GM18951 (cell line): ENCODE data around the gene NOSTRIN.

Experiments
- POLR2A ChIP-seq: IDR thresholded peaks from 4 replicates; pipeline ENCODE4 v1.6.1; 2011; ENCODE audit warnings: mild to moderate bottlenecking; ENCODE audit not compliant: insufficient read length, insufficient read depth; ENCODE audit errors: extremely low read depth
- in situ Hi-C: fragments of 300-500 bp; cut with MboI; formaldehyde crosslinking; loops from one replicate; pipeline ENCODE4 v1.12.0; 2022; ENCODE audit warnings: low sequenced_read_pairs, mixed read lengths, inconsistent platforms; ENCODE audit not compliant: unreplicated experiment

NOSTRIN gene

DNA sequence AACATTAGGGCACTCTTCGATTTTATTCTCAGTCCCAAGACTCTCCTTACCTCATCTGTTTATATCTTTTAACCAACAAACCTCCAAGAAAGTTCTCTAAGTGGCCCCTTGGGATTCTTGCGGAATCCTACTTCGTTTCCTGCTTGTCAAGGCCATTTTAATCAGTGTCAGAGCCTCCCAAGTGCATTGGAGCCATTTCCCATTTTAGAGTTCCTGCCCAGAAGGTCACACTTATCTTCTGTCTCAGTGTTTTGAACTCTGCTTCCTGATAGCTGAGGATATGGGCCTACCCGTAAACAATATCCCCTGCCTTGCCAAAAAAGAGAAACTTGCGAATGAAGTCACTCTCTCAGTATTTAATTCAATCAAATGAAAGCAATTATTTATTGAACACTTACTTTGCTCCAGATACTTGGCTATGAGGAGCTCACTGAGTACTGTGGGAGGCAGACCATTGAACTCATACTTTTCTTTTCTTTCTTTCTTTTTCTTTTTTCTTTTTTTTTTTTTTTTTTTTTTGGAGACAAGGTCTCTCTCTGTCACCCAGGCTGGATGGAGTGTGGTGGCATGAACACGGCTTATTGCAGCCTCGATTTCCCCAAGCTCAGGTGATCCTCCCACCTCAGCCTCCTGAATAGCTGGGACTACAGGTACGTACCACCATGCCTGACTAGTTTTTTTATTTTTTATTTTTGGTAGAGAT lies 5.7 kb upstream of the NOSTRIN start:
- no peak for TF ChIP-seq POLR2A
- in situ Hi-C loops = no loop called here

DNA sequence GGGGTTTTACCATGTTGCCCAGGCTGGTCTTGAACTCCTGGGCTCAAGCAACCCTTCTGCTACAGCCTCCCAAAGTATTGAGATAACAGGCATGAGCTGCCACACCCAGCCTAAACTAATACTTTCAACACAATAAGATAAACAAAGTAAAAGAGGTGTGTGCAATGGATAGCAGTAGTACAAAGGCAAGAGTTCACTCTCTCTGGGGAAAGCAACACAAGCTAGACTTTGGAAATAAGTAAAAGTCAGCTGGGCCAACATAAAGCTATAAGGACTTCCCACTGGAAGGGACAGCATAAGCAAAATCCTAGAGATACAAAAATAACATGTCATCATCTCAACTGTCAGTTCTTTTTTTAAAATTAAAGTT lies 5.2 kb upstream of the NOSTRIN start:
- in situ Hi-C loops = no loop called here
- TF ChIP-seq POLR2A = no peak

DNA sequence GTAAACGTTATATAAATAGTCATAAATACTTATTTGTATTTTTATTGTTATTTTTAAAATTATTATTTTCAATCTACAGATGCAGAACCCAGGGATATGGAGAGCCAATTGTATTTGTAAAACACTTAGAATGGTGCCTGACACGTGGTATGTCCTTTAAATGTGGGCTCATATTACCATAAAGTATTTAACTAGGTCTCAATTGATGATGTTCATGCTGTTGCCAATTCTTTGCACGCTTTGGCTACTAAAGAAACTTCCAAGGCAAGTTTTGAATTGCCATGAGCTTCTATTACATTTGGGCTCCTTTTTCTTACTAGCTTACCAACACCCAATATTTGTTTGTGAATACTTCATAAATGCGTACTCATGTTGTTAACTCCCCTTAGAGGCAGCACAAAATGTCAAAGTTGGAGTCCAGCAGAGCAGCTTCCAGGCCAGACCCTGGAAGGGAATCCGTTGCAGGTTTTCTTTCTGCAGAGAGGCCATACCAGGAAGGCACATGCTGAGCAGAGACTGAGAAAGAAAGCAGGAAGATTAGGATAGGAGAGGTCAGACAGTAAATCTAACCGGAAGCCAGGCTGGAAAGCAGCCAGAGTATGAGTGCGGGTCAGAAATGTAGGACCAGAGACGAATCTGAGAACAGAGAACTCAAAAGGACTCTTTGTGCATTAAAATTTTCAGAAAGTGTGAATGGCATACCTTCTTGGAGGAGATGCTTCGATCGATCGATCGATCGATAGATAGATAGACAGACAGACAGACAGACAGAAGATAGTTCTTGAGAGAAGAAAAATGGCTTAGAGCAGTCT lies 4.2 kb upstream of the NOSTRIN start:
- in situ Hi-C loops = no loop called here

DNA sequence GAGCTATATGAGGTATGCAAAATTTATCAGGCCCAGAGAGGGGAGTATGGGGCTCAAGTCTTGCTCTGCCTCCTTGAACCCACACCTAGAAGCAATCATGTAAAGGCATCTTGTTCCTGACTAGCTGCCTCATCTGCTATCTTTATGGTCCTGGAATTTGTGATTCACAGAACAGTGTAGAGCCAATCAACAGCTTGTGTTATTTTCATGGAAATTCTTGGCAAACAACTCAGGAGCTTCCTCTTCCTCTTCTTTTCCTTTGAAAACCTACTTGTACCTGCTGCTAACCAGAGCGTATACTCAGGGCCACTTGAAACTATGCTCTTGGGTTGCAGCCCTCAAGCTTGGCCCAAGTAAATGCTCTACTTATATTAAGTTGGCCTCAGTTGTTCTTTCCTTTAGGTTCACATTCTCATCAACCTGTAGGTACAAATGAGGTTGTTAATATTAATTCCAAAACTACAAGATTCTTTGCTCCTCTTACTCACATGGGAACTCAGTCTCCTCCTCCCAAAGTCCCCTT lies 3.5 kb upstream of the NOSTRIN start:
- TF ChIP-seq POLR2A = no peak
- in situ Hi-C loops = no loop called here

More for the DNA sequence above, 4.2 kb upstream of the NOSTRIN start:
- TF ChIP-seq POLR2A = no peak

DNA sequence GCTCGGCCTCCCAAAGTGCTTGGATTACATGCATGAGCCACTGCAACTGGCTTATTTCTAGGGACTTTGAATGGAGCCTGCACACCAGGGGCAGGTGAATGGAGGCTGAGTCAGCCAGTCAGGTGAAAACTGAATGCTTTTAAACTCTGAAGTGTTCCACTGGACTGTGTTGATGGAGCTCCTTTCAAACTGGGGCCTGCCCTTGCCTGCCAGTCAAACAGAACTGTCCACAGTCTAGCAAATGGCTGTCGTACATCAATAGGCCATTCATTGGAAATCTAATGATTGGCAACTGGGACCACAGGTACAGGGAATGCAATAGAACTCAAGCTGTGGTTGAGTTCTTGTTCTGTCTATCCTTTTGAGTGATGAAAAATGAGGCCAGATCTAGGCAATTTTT lies 966 bp upstream of the NOSTRIN start:
- in situ Hi-C loops = no loop called here
- no peak for TF ChIP-seq POLR2A

DNA sequence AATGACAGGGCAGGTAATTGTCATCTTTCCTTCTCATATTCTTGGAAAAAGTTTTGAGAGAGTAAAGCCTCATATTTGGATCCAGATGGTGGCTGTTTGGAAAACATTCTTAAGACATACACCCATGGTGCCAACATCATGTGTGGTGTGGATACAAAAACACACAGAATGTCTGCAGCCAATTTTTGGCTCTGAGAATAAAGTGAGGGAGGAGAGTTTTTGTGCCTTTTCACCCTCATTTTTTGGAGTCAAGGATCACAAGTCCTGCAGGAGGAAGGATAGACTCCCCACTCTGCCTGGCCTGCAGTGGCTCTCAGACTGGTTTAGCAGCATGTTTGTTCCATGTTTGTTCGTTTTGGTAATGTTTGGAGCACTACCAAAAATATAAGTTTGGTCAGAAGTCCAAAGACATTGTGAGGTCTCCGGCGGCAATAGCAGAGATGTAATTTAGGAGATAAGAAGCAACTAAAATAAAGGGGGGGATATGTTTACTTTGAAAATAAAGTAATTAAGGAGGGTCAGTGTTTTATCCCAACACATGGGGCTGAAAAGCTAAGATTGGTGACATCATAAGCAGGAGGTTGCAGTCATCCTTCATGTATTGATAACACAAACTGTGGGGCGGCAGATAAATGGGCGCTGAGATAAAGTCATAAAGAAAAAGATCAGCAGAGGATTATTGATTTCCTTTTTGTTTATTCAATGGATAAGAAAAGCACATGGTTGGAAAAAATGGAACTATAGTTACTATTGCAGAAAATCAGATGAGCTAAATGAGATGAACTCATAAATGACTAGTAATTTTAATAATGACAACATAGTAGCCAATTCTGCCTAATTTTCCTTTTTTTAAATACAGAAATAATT lies 655 bp downstream of the NOSTRIN start:
- in situ Hi-C loops = no loop called here
- no peak for TF ChIP-seq POLR2A

DNA sequence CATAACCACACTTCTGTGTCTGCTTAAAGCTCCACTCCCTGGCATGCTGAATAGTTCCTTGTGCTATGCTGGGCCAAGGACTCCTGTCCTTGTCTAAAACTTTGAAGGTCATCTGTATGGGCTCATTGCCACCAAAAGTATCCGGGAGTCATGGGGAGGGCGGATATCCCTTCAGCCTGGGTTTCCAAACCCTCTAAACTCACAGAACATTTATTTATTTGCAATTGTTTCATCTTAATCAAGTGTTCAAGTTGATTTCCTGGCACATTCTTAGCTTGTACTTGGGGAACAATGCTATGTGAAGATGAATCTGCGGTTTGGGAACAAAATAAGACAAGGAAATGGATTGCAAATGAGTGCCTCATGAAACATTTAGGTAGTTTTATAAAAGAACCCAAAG lies 1.8 kb downstream of the NOSTRIN start:
- in situ Hi-C loops = no loop called here
- no peak for TF ChIP-seq POLR2A

DNA sequence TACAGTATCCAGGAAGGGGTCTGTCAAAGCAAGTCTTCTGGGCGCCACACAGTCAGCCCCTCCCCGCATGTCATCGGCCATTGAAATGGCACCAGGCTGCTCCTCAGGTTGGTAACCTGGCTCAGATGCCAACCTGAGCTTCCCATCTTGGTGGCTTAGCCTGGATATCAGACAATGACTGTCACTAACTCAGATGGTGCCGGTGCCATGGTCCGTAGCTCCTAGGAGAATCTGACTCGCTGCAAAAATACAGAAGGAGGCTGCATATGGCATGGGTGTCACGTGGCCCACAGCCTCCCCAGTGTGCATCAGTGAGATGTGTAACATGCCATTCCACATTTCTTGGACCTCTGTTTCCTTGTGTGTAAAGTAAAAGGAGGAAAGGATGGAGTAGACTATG lies 3.2 kb downstream of the NOSTRIN start:
- TF ChIP-seq POLR2A = no peak
- in situ Hi-C loops = no loop called here

DNA sequence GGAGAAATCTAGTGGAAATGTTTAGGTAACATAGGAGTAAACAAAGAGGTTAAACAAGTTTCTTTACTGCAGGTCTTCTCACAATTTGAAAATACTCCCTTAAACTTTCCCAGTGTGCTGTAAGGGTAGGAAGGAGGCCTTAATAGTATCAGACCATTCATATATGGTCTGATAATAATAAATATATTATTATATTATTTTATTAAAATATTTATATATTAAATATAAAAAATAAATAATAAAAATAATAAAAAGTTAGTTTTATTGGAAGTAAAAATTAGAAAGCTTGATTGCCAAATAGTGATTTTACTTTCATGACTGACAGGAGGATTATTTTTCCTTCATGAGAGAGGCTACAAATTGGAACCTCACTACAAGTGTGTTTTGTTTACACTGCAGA lies 7.1 kb downstream of the NOSTRIN start:
- in situ Hi-C loops = no loop called here
- no peak for TF ChIP-seq POLR2A

DNA sequence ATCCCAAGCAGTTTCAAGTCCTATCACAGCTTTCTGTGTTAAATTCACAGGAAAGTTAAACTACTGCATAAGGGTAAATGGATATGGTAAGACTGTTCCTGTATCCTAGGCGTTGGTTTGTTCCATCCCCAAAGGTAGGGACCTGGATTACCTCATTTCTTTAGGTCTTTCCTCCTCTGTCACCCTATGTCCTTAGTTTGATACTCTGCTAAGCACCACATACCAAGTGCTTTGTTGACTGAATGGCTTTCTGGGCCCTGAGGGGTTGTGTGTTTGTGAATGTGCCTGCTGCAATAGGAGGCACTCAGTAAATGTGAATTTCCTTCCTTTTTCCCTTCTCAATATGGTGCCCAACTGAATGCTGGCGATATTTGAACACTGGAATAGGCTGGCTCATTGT lies 7.8 kb downstream of the NOSTRIN start:
- no peak for TF ChIP-seq POLR2A

DNA sequence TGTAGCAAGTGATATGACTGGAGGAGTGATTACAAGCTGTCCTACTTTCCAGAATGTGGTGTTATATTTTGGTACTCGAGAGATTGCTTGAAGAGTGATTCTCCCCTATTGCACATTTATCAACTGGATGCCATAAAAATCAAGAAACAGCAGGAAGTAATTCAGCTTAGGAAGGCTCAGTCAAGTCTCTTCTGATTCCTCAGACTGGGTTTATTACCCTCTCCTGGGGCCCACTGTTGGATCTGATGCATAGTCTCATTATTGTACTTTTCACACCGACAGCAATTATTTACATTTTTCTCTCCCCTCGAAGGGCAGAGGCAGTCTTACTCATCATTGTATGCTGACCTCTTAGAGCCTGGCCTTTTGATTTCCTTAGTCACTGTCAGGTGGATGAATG lies 9.3 kb downstream of the NOSTRIN start:
- no peak for TF ChIP-seq POLR2A
- in situ Hi-C loops = no loop called here

More for the DNA sequence above, 7.8 kb downstream of the NOSTRIN start:
- in situ Hi-C loops = no loop called here

DNA sequence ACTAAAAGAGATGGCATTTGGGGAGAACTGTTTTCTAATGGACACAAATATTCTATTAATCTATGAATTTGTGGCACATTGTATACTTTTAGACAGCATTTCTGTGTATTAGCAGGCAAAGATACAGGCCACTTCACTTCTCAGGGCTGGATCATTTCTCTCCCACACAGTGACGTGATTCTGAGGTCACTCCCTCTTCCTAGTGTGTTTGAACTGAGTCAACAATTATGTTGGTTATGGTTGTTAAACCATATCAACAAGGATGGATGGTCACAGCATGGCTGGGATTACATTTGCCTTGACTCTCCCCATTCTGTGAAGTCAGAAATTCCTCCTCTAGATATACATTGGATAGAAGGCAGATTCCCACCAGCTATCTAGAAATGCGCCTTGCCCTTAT lies 11.6 kb downstream of the NOSTRIN start:
- in situ Hi-C loops = no loop called here
- TF ChIP-seq POLR2A = no peak
